A549 (cell line): ENCODE measurements around the gene MRAP2.

Experiments used
- CEBPB ChIP-seq, 2 experiments: fragments of >200 bp in 1 of 2; sonication (Bioruptor Twin) in 1 of 2; formaldehyde crosslinking in 1 of 2; IDR thresholded peaks; 2 replicates each; pipeline ENCODE4 v1.6.1; 2012 to 2016
- CHD4 ChIP-seq: fragments of 200-600 bp; sonication (generic); IDR thresholded peaks from 2 replicates; pipeline ENCODE4 v1.6.1; 2016; ENCODE audit warnings: antibody characterized with exemption, mild to moderate bottlenecking, borderline replicate concordance
- CTCF ChIP-seq: fragments of >200 bp; sonication (Bioruptor Twin); formaldehyde crosslinking; IDR thresholded peaks from 3 replicates; pipeline ENCODE4 v1.5.1; 2016
- ELK1 ChIP-seq: fragments of 150-350 bp; IDR thresholded peaks from 2 replicates; pipeline ENCODE4 v1.6.1; 2014; ENCODE audit warnings: low read depth, mild to moderate bottlenecking, low read length
- EP300 ChIP-seq, 2 experiments: fragments of >200 bp; sonication (Bioruptor Twin); formaldehyde crosslinking; IDR thresholded peaks; 2 replicates in 1 of 2; 3 replicates in 1 of 2; pipeline ENCODE4 v1.6.1; 2016 to 2017
- GATA3 ChIP-seq: IDR thresholded peaks from 2 replicates; pipeline ENCODE4 v1.6.1; 2012; ENCODE audit warnings: borderline replicate concordance
- HDAC2 ChIP-seq: fragments of 200-600 bp; sonication (generic); IDR thresholded peaks from 2 replicates; pipeline ENCODE4 v1.6.1; 2016
- MAZ ChIP-seq: fragments of 150-350 bp; IDR thresholded peaks from 2 replicates; pipeline ENCODE4 v1.6.1; 2014; ENCODE audit warnings: antibody characterized with exemption, low read depth, low read length, borderline replicate concordance
- POLR2A ChIP-seq: IDR thresholded peaks from 2 replicates; pipeline ENCODE4 v1.6.1; 2012; ENCODE audit warnings: mild to moderate bottlenecking, low read length

DNA sequence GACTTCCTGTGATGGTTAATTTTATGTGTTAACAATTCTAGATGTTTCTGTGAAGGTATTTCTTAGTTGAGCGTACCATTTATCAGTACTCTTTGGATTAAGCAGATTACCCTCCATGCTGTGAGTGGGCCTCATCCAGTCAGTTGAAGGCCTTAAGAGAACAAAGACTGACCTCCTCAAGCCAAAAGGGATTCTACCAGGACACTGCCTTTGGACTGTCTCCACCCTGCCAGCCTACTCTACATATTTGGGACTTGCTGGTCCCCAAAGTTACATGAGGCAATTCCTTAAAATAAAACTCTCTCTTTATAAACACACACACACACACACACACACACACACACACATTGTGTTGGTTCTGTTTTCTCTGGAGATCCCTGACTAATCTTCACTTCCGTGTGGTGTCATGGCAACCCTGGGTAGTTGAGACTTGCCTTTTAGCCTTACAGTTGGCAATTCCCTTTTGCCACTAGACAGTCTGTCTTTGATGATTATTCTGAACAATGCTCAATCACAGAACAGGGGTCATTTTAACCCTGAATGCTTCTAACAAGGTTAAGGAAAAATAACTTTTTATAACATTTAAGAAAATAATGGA is 32.2 kb downstream of the MRAP2 start:
- TF ChIP-seq CHD4 (no peak), CEBPB (IDR thresholded peaks at IDR 0.05) (no peak), HDAC2 (no peak), GATA3 (no peak), ELK1 (no peak), EP300 (IDR thresholded peaks at IDR 0.05) (no peak), CTCF (no peak), MAZ (no peak), POLR2A (no peak)
